Stimulated activated naive CD8-positive, alpha-beta T cell treated with anti-CD3 and anti-CD28 coated beads, Interleukin-15, Interleukin-2, amounts not matched to agents 100 U/mL and 50 U/mL, for 24 hours (primary cell): ENCODE measurements around the gene S100Z.
"Not testable (repeated sequence)": the region's sequence is repeated elsewhere in the genome, so short reads cannot be mapped to it uniquely, and the experiment has no call there.

Source experiments
- ATAC-seq: fragments of 150-1000 bp; cut with Tn5 transposase; one replicate; pipeline ENCODE4 v1.10.0; 2021
- DNase-seq: peaks from one replicate; pipeline ENCODE4 v3.0.0; 2021

The S100Z gene

DNA sequence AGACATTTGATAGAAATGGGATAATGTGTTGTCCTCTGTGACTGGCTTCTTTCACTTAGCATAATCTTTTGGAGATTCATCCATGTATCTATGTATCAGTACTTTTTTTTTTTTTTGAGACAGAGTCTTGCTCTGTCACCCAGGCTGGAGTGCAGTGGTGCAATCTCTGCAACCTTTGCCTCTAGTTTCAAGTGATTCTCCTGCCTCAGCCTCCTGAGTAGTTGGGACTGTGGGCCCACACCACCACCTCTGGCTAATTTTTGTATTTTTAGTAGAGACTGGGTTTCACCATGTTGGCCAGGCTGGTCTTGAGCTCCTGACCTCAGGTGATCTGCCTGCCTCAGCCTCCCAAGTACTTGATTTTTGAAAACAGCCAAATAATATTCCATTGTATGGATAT is 23.4 kb upstream of the S100Z start:
- DNase-seq, ATAC-seq: not testable (repeated sequence)

DNA sequence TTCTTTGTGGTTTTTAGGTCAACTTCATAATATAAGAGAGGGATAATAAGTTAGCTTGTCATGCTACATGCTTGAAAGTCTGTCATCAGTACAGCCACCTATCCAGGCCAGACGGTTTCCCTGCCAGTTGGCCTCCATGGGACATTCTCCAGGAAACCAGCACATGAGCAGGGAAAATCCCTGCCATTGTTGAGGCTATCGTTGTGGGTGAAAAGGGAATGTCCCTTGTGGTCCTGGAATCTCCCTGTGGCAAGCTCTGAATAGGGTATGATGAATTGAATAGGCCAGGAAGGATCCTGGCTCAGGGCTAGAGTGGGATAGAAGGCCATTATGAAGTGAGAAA is 18.7 kb upstream of the S100Z start:
- ATAC-seq: peak; percentile 65
- DNase-seq: peak; percentile 36

DNA sequence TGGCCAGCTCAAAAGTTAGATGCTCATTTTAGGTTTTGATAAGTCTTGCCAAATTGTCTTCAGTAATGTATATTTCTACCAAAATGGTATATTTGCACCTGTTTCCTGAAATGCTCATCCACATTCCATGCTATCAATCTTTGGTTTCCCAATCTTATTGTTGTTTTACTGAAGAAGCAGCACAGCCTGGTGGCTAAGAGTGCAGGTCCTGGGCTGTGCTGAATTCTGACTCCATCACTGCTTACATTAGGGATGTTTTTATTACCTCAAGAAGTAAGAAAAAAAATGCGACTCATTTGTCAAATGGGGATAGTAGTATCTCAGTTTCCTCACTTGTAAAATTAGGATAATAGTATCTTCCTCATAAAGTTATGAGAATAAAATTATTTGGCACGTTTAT is 13.6 kb upstream of the S100Z start:
- DNase-seq: no peak
- ATAC-seq: no peak

DNA sequence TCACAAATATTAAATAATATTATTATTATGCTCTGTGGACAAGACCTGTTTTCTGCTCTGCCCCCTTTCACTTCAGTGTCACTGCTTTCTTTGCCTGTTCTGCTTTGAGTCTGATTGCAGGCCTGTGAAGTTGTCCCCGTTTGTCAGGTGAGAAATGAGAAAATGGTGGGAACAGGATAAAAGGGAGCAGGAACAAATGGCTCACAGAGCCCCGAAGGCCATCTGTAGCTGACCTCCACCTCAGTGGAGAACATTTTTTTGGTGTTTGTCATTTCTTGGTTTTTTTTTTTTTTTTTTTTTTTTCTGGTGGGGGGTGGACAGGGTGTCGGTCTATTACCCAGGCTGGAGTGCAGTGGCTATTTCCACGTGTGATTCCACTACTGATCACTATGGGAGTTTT is 13.2 kb upstream of the S100Z start:
- no peak for ATAC-seq
- DNase-seq: no peak

DNA sequence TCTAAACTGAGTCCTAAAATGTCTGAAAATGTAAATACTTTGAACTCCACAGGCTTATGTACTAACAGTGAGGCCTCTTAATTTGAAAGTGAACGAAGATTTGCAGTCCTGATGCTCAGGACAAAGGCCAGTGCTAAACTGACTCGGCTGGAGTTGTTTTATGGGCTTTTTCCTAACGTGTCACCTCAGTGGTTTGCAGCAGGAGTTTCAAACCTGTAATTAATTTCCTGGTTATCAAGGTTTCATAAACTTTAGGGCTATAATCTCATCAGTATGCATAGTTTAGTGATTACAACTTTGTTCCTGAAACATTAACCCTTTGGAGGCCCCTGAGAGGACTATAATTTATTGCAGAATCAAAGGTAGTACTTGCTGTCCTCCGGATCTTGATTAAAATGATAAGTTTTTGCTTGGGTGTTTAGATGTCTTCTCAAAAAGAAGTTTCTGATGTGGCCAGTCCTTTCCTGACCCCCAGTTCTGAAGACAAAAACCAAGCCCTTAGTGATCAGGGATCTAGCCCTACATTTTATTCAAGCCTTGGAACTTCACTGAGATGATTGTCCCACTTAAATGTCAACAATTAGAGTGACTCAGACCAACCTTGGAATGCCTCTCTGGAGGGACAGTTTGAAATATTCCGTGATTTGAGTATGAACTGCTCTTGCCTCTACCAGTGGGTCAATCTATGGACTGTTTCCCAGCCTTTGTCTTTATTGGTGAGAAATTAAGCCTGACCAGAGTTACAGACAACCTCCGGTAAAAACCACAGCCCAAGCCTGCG is 11.1 kb upstream of the S100Z start:
- no peak for DNase-seq
- no peak for ATAC-seq

DNA sequence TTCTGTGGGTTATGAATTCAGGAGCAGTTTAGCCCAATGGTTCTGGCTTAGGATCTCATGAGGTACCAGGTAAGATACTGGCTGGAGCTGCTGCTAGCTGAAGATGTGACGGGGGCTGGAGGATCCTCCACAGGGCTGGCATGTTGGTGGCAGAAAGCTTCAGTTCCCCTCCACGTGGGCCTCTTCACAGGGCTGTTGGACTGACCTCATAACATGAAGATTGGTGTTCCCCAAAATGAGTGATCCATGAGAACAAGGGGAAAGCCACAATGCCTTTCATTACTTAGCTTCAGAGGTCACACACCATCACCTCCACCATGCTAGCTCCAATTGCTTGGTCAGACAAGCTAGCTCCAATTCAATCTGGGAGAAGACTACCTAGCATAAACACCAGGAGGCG is 8.5 kb upstream of the S100Z start:
- DNase-seq: no peak
- ATAC-seq: no peak

DNA sequence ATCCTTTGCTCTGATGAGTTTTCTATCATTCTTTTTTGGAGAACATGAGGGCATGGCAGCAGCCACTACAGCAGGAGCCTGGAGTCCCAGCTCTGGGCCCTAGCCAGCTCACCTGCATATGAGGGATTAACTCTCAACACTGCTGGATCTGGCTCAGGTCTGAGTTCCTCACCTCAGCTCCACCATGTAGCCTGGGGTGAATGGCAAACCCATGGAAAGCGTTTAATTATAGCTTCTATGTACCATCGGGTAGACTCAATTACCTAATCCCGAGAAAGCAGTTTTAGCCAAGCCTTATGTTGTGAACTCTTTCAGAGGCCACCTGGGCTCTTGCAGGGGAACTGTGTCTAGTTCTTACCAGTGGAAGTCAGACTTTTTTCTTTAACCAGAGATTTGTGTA is 3.9 kb upstream of the S100Z start:
- ATAC-seq (no peak), DNase-seq (no peak)

DNA sequence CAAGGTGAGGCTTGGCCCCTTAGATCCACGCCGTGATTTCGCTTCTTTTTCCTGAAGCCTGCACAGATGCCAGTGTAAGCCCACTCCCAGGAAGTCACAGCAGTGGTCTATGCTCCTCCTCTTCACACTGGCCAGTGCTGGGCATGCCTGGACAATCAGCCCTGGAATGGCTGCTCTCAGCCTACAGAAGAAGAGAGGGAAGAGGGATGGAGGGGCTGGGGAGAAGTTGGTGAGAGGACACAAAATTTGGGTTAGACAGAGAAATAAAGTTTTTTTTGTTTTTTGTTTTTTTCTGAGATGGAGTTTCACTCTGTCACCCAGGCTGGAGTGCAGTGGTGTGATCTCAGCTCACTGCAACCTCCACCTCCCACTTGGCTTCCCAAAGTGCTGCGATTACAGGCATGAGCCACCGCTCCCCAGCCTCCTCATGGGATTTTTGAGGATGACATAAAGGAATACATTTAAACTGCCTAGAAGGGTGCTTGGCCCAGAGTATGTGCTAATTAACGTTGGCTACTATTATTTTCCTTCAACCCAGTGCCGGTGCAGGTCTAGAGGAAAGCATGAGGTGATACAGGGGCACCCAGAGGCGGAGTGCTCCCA is 830 bp downstream of the S100Z start:
- ATAC-seq (no peak), DNase-seq (no peak)

DNA sequence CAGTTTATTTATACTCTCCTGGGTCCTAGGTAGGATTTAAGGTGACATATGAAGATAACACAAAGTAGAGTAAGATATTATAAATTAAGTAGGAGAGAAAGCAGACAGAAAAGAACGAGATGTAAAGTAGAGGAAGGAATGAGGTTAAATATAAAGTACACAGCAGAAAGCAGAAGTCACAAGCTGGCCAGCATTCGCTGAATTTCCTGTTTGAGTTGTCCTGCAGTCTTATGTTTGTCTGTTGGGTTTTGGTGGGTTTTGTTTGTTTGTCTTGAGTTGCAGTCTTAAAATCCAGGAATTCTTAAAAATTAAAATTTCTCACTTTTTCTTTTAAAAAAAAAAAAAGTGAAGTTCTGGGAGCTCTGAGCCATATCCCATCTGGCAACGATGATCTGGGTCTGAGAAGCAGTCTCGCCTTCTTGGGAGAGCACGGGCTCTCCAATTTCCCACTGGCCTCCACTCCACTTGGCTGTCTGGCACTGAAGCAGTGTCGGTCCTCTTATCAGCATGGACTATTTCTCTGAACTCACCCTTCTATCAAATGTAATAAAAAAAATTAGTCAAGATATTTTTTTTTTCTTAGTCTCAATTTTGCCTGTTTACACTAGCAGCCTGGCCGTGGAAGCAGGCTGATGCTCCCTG is 2.0 kb downstream of the S100Z start:
- DNase-seq (no peak), ATAC-seq (no peak)

DNA sequence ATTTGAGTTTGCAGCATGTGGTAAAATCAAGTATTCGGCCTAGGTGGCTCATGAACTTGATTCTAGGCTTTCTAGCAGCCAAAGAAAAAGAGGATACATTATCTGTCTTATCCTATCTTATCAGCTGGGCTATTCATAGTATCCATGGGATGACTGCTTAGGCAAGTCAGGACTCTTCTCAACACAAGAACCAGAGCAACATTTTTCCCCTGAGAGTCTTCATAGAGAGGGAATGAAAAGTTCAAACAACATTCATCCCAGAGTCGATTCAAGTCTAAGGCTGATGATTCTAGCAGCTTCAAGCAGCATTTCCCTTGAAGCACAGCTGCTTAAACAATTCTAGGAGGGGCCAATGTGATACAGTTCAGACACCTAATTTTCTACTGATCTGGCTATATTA is 3.0 kb downstream of the S100Z start:
- DNase-seq (no peak), ATAC-seq (no peak)

DNA sequence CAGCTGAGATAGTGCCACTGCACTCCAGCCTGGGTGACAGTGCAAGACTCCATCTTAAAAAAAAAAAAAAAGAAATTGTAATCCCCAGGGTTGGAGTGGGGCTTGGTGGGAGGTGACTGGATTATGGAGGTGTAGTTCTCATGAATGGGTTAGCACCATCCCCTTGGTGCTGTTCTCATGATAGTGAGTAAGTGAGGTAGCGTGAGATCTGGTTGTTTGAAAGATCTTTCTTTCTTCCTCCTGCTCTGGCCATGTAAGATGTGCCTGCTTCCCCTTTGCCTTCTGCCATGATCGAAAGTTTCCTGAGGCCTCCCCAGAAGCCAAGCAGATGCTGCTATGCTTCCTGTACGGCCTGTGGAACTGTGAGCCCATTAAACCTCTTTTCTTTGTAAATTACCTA is 3.9 kb downstream of the S100Z start:
- ATAC-seq, DNase-seq: not testable (repeated sequence)

DNA sequence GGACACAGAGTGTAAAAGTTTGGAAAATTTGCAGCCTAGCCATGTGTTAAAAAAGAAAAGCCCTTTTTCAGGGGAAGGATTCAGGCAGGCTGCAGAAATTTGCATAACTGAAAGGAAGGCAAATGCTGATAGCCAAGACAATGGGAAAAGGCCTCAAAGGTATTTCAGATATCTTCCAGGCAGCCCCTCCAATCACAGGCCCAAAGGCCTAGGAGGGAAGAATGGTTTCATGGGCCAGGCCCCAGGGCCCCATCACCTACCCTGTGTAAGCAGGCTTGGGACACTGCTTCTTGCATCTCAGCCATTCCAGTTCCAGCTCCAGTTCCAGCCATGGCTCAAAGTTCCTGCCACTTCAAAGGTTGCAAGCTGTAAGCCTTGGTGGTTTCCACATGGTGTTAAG is 4.8 kb downstream of the S100Z start:
- ATAC-seq: no peak
- DNase-seq: no peak

DNA sequence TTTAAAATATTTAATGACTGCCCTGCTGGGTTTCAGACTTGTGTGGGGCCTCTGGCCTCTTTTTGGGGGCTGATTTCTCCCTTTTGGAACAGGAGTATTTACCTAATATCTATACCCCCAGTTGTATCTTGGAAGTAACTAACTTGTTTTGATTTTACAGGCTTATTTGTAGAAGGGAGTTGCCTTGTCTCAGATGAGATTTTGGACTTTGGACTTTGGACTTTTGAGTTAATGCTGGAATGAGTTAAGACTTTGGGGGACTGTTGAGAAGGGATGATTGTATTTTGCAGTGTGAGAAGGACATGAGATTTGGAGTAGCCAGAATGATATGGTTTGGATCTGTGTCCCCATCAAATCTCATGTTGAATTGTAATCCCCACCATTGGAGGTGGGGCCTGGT is 5.7 kb downstream of the S100Z start:
- DNase-seq, ATAC-seq: not testable (repeated sequence)

DNA sequence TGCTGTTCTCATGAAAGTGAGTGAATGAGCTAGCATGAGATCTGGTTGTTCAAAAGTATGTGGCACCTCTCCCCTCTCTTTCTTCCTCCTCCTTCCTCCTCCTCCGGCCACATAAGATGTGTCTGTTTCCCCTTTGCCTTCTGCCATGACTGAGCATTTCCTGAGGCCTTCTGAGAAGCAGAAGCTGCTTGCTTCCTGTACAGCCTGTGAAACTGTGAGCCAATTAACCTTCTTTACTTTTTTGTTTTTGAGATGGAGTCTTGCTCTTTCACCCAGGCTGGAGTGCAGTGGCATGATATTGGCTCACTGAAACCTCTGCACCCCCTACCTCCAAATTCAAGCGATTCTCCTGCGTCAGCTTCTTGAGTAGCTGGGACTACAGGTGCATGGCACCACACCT is 6.1 kb downstream of the S100Z start:
- ATAC-seq (peak; percentile 55), DNase-seq (peak; percentile 11)

DNA sequence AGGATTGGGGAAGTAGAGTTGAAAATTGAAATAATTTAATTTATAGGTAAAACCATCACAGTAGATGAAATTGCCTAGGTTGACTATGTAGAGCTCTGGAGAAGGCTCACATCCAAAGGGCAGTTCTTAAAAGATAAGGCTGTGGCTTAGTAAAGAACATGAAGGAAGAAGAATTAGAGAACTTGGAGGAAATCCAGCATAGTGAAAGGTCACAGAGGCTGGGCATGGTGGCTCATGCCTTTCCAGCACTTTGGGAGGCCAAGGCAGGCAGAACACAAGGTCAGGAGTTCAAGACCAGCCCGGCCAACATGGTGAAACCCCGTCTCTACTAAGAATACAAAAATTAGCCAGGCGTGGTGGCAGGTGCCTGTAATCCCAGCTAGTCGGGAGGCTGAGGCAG is 7.0 kb downstream of the S100Z start:
- not testable (repeated sequence) for DNase-seq, ATAC-seq

DNA sequence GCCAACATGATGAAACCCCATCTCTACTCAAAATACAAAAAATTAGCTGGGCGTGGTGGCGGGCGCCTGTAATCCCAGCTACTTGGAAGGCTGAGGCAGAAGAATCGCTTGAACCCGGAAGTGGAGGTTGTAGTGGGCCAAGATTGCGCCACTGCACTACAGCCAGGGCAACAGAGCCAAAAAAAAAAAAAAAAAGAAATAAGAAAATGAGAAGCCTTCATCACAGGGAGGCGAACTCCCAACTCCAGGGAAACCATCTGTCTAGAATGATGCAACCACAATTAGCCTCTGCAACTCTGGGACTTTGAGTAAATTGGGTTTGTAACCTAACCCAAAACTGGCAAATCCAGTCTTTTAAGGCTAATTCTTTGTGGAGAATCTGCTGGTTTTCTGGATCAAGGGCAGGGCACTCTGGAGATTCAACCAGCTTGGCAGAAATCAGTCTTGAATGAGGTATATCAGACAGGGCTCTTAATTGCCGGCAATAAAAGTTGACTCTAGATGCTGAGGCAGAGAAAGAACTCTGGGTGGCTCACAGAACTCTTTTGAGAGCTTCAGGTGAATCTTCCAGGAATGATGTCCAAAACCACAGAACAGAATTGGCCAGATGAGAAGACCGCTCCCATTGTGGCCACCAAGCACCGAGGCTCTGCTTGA is 9.9 kb downstream of the S100Z start:
- DNase-seq (no peak), ATAC-seq (no peak)

DNA sequence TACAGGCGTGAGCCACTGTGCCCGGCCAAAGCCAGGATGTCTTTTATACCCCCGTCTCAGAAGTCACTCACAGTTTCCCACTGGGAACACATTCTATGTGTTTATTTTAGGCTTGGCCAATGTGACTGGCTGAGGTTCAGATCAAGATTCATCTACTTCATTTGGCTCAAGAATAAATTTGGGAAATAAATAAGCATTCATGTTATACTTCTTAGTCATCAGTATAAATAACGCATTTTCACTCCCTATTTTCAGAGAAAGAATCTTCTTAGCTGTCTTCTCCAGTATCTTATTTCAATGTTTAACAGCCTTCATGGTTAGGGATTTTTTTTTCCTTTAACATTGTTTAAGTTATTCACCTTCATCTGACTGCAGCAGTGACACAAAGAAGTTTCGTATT is 11.8 kb downstream of the S100Z start:
- DNase-seq: no peak
- no peak for ATAC-seq

DNA sequence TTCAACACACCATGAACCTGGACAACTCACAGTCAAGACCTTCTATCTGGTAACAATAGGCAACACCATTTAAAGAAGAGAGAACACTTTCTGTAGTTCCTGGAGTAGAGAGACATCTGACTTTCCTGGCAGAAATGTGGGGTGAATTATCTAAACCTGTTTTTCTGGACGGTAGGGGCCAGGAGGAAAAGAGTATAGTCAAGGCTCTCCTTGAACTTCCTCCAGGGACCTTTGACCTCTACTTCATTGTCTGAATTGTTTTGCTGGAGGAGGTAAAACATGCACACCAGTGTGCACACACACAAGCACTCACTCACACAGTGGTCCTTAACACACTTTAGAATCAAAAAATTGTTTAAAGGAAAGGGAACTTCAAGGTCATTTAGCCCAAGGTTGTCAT is 13.2 kb downstream of the S100Z start:
- no peak for ATAC-seq
- no peak for DNase-seq

DNA sequence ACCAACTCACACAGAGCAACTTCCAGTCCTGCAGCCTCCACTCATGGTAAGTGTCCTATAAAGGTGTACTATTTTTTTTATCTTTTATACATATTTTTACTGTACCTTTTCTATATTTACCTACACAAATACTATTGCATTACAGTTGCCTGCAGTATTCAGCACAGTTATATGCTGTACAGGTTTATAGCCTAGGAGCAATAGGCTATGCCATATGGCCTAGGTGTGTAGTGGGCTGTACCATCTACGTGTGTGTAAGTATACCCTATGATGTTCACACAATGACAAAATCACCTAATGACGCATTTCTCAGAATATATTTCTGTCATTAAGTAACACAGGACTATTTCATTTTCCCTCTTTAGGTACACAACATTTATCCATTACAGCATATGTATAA is 16.7 kb downstream of the S100Z start:
- DNase-seq: no peak
- ATAC-seq: no peak

DNA sequence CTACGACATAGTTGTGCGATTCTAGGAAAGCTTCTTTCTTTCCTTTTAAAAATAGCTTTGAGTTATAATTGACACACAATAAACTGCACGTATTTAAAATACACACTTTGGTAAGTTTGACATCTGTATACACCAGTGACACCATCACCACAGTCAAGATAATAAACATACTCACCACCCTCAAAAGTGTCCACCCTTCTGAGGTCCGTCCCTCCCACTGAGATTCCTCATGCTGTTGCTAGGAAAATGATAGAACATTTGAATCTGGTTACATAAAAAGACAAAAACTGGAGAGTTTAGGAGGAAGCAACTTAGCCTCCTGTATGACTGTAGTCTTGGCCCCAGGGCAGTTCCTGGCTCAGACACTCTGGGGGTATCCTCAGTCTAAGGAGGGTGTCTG is 17.2 kb downstream of the S100Z start:
- ATAC-seq (no peak), DNase-seq (no peak)

DNA sequence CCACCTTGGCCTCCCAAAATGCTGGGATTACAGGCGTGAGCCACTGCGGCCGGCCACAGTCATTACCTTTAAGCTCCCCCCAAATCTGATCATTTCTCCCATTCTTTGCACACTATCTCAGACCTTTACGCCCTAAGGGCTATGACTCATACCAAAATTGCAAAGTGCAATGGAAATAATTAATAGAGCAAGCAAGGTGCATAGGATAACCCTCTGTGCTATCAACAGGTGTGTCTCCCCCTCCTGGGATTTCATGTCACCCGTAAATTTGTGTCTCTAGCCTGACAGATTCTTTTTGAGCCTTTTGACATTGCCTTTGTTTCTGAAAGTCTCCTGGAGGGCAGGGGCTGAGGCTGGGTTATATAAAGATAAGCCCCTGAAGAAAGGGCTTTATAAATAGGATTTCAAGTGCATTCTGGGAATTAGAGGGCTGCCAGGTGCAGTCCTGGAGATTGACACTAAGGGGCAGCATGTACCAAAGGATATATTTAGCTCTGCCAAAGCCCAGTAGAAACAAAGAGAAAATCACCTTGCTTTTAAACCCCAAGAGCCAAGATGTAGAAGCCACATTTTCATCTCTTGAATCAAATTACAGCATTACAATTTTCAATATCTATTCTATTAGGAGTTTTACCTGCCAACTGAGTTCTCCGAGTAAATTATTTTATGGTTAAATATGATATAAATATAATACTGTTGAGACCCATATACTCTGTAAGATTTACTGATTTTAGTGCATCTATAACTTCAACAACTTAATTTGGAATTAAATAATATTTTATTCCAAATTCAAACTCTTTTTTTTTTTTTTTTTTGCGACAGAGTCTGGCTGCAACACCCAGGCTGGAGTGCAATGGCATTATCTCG is 18.2 kb downstream of the S100Z start:
- peak; percentile 63 for DNase-seq
- peak; percentile 61 for ATAC-seq

DNA sequence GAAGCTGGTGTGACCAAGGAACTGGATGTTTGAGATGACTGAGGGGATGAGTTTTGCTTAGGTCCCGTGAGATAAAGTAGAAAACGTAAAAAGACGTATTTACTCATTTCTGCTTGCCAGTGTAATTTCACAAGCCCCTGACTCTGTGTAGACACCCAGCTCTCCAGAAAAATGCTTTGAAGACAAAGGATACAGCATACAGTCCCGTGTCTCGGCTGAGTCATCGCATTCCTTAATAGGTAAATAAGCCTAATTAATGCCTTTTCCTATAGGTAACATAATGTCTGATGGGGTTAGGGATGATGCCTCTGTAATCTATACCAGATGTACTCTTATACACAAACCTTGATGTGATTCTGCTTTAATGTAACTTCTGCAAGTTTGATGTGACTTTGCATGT is 20.2 kb downstream of the S100Z start:
- ATAC-seq (no peak), DNase-seq (no peak)
